Brain microvascular endothelial cell (primary cell): Measurements from ENCODE around the gene GPD1L.

Experiments used
- DNase-seq: peaks from one replicate; pipeline ENCODE4 v3.0.0-alpha.2; 2020
- H3K27ac ChIP-seq: fragments of 250-450 bp; sonication (Bioruptor Pico); 2 replicates; pipeline ENCODE4 v1.5.1; 2020; ENCODE audit warnings: mild to moderate bottlenecking, moderate library complexity
- H3K27me3 ChIP-seq: fragments of 250-450 bp; sonication (Bioruptor Pico); replicated peaks from 2 replicates; pipeline ENCODE4 v1.5.1; 2020; ENCODE audit warnings: mild to moderate bottlenecking
- H3K36me3 ChIP-seq: fragments of 250-450 bp; sonication (Bioruptor Pico); replicated peaks from 2 replicates; pipeline ENCODE4 v1.5.1; 2020; ENCODE audit warnings: mild to moderate bottlenecking
- H3K4me3 ChIP-seq: 2 replicates; pipeline ENCODE4 v1.5.1; 2011; ENCODE audit warnings: low read depth, mild to moderate bottlenecking, control low read depth, low read length, moderate library complexity
- in situ Hi-C: cut with HindIII; loops from 2 replicates; pipeline ENCODE4 v1.10.0; 2017; ENCODE audit warnings: low sequenced_read_pairs, low pct_ligation_motif_present
- TF ChIP-seq, protein P1 (sequence below): IDR thresholded peaks from 2 replicates; pipeline ENCODE4 v1.5.1; 2011; ENCODE audit warnings: low read depth, mild to moderate bottlenecking, moderate library complexity, low read length, control low read depth, inconsistent platforms; ENCODE audit errors: missing control alignments

The GPD1L gene

GRCh38 chr3:32153414-32154204 lies 47.2 kb downstream of the GPD1L start:
- TF ChIP-seq, protein P1, sequence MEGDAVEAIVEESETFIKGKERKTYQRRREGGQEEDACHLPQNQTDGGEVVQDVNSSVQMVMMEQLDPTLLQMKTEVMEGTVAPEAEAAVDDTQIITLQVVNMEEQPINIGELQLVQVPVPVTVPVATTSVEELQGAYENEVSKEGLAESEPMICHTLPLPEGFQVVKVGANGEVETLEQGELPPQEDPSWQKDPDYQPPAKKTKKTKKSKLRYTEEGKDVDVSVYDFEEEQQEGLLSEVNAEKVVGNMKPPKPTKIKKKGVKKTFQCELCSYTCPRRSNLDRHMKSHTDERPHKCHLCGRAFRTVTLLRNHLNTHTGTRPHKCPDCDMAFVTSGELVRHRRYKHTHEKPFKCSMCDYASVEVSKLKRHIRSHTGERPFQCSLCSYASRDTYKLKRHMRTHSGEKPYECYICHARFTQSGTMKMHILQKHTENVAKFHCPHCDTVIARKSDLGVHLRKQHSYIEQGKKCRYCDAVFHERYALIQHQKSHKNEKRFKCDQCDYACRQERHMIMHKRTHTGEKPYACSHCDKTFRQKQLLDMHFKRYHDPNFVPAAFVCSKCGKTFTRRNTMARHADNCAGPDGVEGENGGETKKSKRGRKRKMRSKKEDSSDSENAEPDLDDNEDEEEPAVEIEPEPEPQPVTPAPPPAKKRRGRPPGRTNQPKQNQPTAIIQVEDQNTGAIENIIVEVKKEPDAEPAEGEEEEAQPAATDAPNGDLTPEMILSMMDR, result no peak
- in situ Hi-C loops, result no loop called here
- no peak overlapping the region for H3K4me3 ChIP-seq
- no peaks in the 10 kb centered on the region for H3K36me3 ChIP-seq
- no peaks in the 10 kb centered on the region for H3K27me3 ChIP-seq
- no peak for DNase-seq
- H3K27ac ChIP-seq, result no peak overlapping the region

- TF ChIP-seq, protein P1, result peak; percentile 64
- no peak for DNase-seq
Observed at GRCh38 chr3:32154205-32154579, 47.8 kb downstream of the GPD1L start.

GRCh38 chr3:32155117-32155516 lies 48.7 kb downstream of the GPD1L start:
- H3K4me3 ChIP-seq, result no peak overlapping the region
- no peak overlapping the region for H3K27ac ChIP-seq
- no peaks in the 10 kb centered on the region for H3K36me3 ChIP-seq
- TF ChIP-seq, protein P1, result no peak
- H3K27me3 ChIP-seq, result no peaks in the 10 kb centered on the region
- DNase-seq, result no peak
- in situ Hi-C loops, result no loop called here

More at GRCh38 chr3:32154205-32154579, 47.8 kb downstream of the GPD1L start:
- H3K4me3 ChIP-seq, result no peak overlapping the region
- no peak overlapping the region for H3K27ac ChIP-seq
- H3K27me3 ChIP-seq, result no peaks in the 10 kb centered on the region
- in situ Hi-C loops, result no loop called here
- H3K36me3 ChIP-seq, result no peaks in the 10 kb centered on the region

GRCh38 chr3:32157600-32158264 lies 51.3 kb downstream of the GPD1L start:
- TF ChIP-seq, protein P1, result no peak
- in situ Hi-C loops, result no loop called here
- no peak for DNase-seq
- H3K36me3 ChIP-seq, result no peaks in the 10 kb centered on the region
- H3K27ac ChIP-seq, result no peak overlapping the region
- H3K27me3 ChIP-seq, result no peaks in the 10 kb centered on the region
- no peak overlapping the region for H3K4me3 ChIP-seq

GRCh38 chr3:32160706-32161214 lies 54.3 kb downstream of the GPD1L start:
- Histone ChIP-seq H3K27ac (no peak overlapping the region), H3K27me3 (no peaks in the 10 kb centered on the region), H3K36me3 (no peaks in the 10 kb centered on the region), H3K4me3 (no peak overlapping the region)
- DNase-seq, result no peak
- in situ Hi-C loops, result no loop called here
- TF ChIP-seq, protein P1, result no peak
